Sigmoid colon (tissue), 7 donors: ENCODE data around the gene SIRPG. TPM values are rescaled to one million over a fixed set of nuclear protein-coding genes. Genes with fewer than 3 reads are reported as not detected.
"Not testable (repeated sequence)": the region's sequence is repeated elsewhere in the genome, so short reads cannot be mapped to it uniquely, and the experiment has no call there.

Experiments used
- DNase-seq: peaks from one replicate; pipeline ENCODE4 v3.0.0-alpha.2; 2019
- H3K27ac ChIP-seq, 4 donors: fragments of 200-600 bp; sonication (generic); one replicate each; pipeline ENCODE4 v1.5.1; 2016 to 2019; ENCODE audit warnings: mild to moderate bottlenecking in 1 of 4
- H3K27me3 ChIP-seq, 3 donors: fragments of 200-600 bp; sonication (generic); one replicate each; pipeline ENCODE4 v1.5.1; 2019; ENCODE audit warnings: mild to moderate bottlenecking in 1 of 3
- H3K36me3 ChIP-seq, 4 donors: fragments of 200-600 bp; sonication (generic); one replicate each; pipeline ENCODE4 v1.5.1; 2016 to 2019
- H3K4me1 ChIP-seq, 4 donors: fragments of 200-600 bp; sonication (generic); one replicate each; pipeline ENCODE4 v1.5.1; 2017 to 2019
- H3K4me3 ChIP-seq, 4 donors: fragments of 200-600 bp; sonication (generic); one replicate each; pipeline ENCODE4 v1.5.1; 2017 to 2019; ENCODE audit warnings: mild to moderate bottlenecking in 2 of 4, moderate library complexity in 1 of 4
- H3K9me3 ChIP-seq, 4 donors: fragments of 200-600 bp in 3 of 4; sonication (generic) in 3 of 4; one replicate each; pipeline versions ENCODE4 v1.5.1 to v1.6.1; 2013 to 2019
- CTCF ChIP-seq, 4 experiments: fragments of 450-650 bp in 3 of 4; fragments of 200-600 bp in 1 of 4; IDR thresholded peaks; one replicate each; pipeline ENCODE4 v1.5.1; 2016 to 2019; ENCODE audit warnings: antibody characterized with exemption in 4 of 4, mild to moderate bottlenecking in 3 of 4, moderate library complexity in 2 of 4
- EP300 ChIP-seq, 4 donors: sonication (generic); formaldehyde crosslinking; IDR thresholded peaks; one replicate each; pipeline ENCODE4 v1.6.1; 2017; ENCODE audit warnings: antibody characterized with exemption in 4 of 4
- POLR2A ChIP-seq, 2 donors: fragments of 450-650 bp; IDR thresholded peaks; one replicate each; pipeline ENCODE4 v1.6.1; 2016; ENCODE audit warnings: antibody characterized with exemption in 2 of 2, mild to moderate bottlenecking in 2 of 2, moderate library complexity in 2 of 2
- POLR2AphosphoS5 ChIP-seq, 4 donors: sonication (generic); formaldehyde crosslinking; IDR thresholded peaks; one replicate each; pipeline ENCODE4 v1.6.1; 2017; ENCODE audit warnings: antibody characterized with exemption in 4 of 4
- WGBS, 2 donors: extraction: QIAGEN DNeasy Blood & Tissue Kit; methylation state at CpG; one replicate each; pipeline ENCODE4 v1.1.7; 2013; 5-methylcytosine and 5-hydroxymethylcytosine counted together
- intact Hi-C: fragments of 100-400 bp; cut with DNase I; formaldehyde crosslinking; loops from one replicate; pipeline ENCODE4 v1.15.1; 2023
- polyA plus RNA-seq, 3 donors: library from polyadenylated mRNA; stranded (reverse); fragments of 200-250 nt; gene quantifications; one replicate each; pipeline ENCODE4 v1.2.3, GENCODE V29; 2013
- total RNA-seq, 4 donors: library from RNA; depleted of rRNA; stranded (reverse); fragments of >200 nt; gene quantifications; one replicate each; pipeline ENCODE4 v1.1.0, GENCODE V29; 2016
- donor health status: healthy with polysubstance abuse.
- donor health status: Bipolar disorder and iron deficiency.
- donor health status: healthy.

The SIRPG gene
- total and polyA plus RNA-seq, 7 donors, result 0.27 to 11.0 (median 0.60) TPM; not detected in 4

DNA sequence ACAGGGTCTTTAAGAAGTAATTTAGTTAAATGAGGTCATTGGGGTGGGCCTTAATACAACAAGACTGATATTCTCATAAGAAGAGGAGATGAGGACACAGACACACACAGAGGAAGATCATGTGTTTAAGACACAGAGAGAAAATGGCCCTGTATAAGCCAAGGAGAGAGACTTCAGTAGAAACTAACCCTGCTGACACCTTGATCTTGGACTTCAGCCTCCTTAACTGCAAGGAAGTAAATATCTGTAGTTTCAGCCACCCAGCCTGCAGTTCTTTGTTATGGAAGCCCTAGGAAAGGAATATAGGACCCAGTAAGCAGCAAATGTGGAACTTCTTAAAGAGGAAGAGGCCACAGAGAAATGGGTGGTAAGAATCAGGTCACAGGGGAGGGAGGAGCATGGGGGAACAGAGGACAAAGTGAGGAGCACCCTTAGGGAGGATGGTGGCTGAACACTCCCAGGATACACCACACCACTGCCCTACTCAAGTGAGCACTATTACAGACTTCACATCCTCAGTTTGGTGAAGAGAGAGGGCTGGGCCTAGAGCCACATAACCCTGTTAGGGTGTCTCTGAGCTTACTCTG lies 38.5 kb downstream of the SIRPG start:
- Histone ChIP-seq H3K4me1 (no peaks in the 10 kb centered on the region), H3K27me3 (no peaks in the 10 kb centered on the region), H3K4me3 (no peak overlapping the region), H3K27ac (no peak overlapping the region), H3K9me3 (no peaks in the 10 kb centered on the region), H3K36me3 (no peaks in the 10 kb centered on the region)
- no peak for DNase-seq
- intact Hi-C loops, result no loop called here
- TF ChIP-seq CTCF (IDR thresholded peaks at IDR 0.05) (no peak), POLR2AphosphoS5 (IDR thresholded peaks at IDR 0.05) (no peak), POLR2A (IDR thresholded peaks at IDR 0.05) (no peak), EP300 (IDR thresholded peaks at IDR 0.05) (no peak)

DNA sequence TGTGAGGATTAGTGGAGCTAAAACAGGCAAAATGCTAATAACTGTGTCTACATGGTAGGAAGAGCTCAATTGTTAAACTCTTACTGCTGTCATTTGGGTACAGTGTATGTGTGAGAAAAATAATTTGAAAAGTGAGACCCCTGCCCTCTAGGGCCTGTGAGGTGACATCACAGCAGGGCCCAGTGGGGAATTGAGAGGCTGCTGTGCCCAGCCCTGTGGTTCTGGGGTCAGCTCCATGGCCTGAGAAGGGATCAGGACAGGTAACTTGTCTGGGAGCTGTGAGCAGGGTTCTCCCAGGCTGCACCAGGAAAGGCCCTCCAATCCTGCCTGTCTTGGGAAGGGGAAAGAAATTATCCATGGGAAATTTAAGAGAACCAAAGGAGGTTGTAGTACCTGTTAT lies 39.1 kb downstream of the SIRPG start:
- intact Hi-C loops, result no loop called here
- DNase-seq, result no peak
- no peaks in the 10 kb centered on the region for H3K36me3 ChIP-seq
- TF ChIP-seq CTCF (IDR thresholded peaks at IDR 0.05) (no peak), POLR2AphosphoS5 (IDR thresholded peaks at IDR 0.05) (no peak), EP300 (IDR thresholded peaks at IDR 0.05) (no peak), POLR2A (IDR thresholded peaks at IDR 0.05) (no peak)
- H3K4me3 ChIP-seq, result no peak overlapping the region
- H3K27ac ChIP-seq, result no peak overlapping the region
- H3K27me3 ChIP-seq, result no peaks in the 10 kb centered on the region
- H3K4me1 ChIP-seq, result no peaks in the 10 kb centered on the region
- H3K9me3 ChIP-seq, result no peaks in the 10 kb centered on the region

- no peaks in the 10 kb centered on the region for H3K4me1 ChIP-seq
- TF ChIP-seq POLR2A (IDR thresholded peaks at IDR 0.05), result no peak
- no peak for TF ChIP-seq CTCF (IDR thresholded peaks at IDR 0.05)
- TF ChIP-seq EP300 (IDR thresholded peaks at IDR 0.05), result no peak
- TF ChIP-seq POLR2AphosphoS5 (IDR thresholded peaks at IDR 0.05), result no peak
- no peaks in the 10 kb centered on the region for H3K36me3 ChIP-seq
- no peaks in the 10 kb centered on the region for H3K27me3 ChIP-seq
- DNase-seq, result no peak
- H3K4me3 ChIP-seq, result no peak overlapping the region
- intact Hi-C loops, result no loop called here
- H3K9me3 ChIP-seq, result no peaks in the 10 kb centered on the region
- H3K27ac ChIP-seq, result no peak overlapping the region
Observed at GRCh38 chr20:1616858-1617434, 40.6 kb downstream of the SIRPG start.

DNA sequence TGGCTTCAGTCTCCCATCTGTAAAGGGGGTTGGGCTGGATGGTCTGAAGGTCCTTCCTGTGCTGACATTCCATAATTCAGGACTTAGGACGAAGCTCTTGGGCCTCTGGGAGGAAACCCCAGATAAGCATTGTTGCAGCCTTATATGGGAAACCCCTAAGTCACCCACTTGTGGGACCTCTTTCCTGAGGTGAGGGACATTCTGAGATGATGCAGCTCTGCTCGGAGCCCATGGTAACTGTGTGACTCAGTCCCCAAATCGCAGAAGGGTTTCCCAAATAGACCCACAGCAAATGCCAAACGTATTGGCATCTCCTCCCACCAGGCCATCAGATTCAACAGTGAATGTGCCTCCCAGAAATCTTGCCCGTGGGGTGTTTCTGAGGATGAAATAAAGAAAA lies 47.2 kb downstream of the SIRPG start:
- H3K4me1 ChIP-seq, DNase-seq, H3K27me3 ChIP-seq, H3K27ac ChIP-seq, intact Hi-C loops, H3K9me3 ChIP-seq, H3K4me3 ChIP-seq, H3K36me3 ChIP-seq: not testable (repeated sequence)
- 84% methylated on average over 5 of the region's 5 CpGs; no CpG with 5 or more reads in 1 of the 2 donors for WGBS, 2 donors

GRCh38 chr20:1608678-1609347 lies 48.8 kb downstream of the SIRPG start:
- H3K27ac ChIP-seq, intact Hi-C loops, H3K27me3 ChIP-seq, H3K9me3 ChIP-seq, DNase-seq, H3K4me1 ChIP-seq, H3K4me3 ChIP-seq, H3K36me3 ChIP-seq: not testable (repeated sequence)
- WGBS, 2 donors, result 67 to 85% methylated on average over 3 of the region's 5 CpGs

DNA sequence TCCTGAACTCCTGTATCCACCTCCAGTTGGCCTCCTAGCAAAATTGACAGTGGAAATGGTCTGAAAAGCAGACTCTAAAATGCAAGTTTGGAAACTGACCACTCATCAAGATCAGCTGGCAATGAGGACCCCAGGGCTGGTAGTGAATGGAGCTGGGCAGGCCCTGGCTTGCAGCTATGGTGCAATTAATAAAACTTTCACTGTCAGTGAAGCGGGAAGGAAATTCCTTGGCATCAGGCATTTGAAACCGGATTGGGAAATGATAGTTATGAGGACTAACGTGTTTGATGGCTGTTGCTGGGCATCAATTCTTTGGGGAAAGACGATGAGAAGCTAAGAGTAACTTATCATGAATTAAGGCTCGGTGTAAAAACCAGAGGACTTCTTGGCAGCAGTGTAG lies 56.8 kb downstream of the SIRPG start:
- 90% methylated on average over 5 of the region's 5 CpGs; no CpG with 5 or more reads in 1 of the 2 donors for WGBS, 2 donors
- H3K27ac ChIP-seq, result no peak overlapping the region
- TF ChIP-seq POLR2AphosphoS5 (IDR thresholded peaks at IDR 0.05) (no peak), EP300 (IDR thresholded peaks at IDR 0.05) (no peak), CTCF (IDR thresholded peaks at IDR 0.05) (no peak), POLR2A (IDR thresholded peaks at IDR 0.05) (no peak)
- H3K4me3 ChIP-seq, result no peak overlapping the region
- no peaks in the 10 kb centered on the region for H3K4me1 ChIP-seq
- no peaks in the 10 kb centered on the region for H3K27me3 ChIP-seq
- no peaks in the 10 kb centered on the region for H3K9me3 ChIP-seq
- no peak for DNase-seq
- no peaks in the 10 kb centered on the region for H3K36me3 ChIP-seq
- intact Hi-C loops, result no loop called here
